Chondrocyte (in vitro differentiated cells): ENCODE data around the gene BRDT. TPM values are rescaled to one million over a fixed set of nuclear protein-coding genes. Genes with fewer than 3 reads are reported as not detected.

Source experiments
- DNase-seq: peaks from one replicate; pipeline ENCODE4 v3.0.0; 2021; ENCODE audit warnings: mixed read lengths, low spot score
- H3K27ac Mint-ChIP-seq: one replicate; pipeline ENCODE4 v1.8.0; 2021; ENCODE audit warnings: mild to moderate bottlenecking, moderate library complexity, mixed read lengths; ENCODE audit not compliant: unreplicated experiment
- H3K27me3 Mint-ChIP-seq: 2 replicates; pipeline ENCODE4 v1.8.0; 2021; ENCODE audit warnings: low read depth, mixed read lengths
- H3K36me3 Mint-ChIP-seq: 2 replicates; pipeline ENCODE4 v1.8.0; 2021; ENCODE audit warnings: low read depth, mixed read lengths
- H3K4me1 Mint-ChIP-seq: 2 replicates; pipeline ENCODE4 v1.8.0; 2021; ENCODE audit warnings: low read depth, mild to moderate bottlenecking, mixed read lengths
- H3K4me3 Mint-ChIP-seq: one replicate; pipeline ENCODE4 v1.8.0; 2021; ENCODE audit warnings: mild to moderate bottlenecking, moderate library complexity, mixed read lengths; ENCODE audit not compliant: unreplicated experiment
- H3K9me3 Mint-ChIP-seq: 2 replicates; pipeline ENCODE4 v1.8.0; 2021; ENCODE audit warnings: low read depth, mixed read lengths
- CTCF ChIP-seq: fragments of 200-600 bp; sonication (generic); IDR thresholded peaks from 2 replicates; pipeline ENCODE4 v1.5.0; 2021; ENCODE audit warnings: antibody characterized with exemption, mild to moderate bottlenecking, moderate library complexity
- long read RNA-seq: library from polyadenylated mRNA; stranded (forward); transcript quantifications from one replicate; pipeline ENCODE4 v2.0.0, GENCODE V29; 2021
- total RNA-seq: library from RNA; stranded (reverse); gene quantifications from 3 replicates; pipeline ENCODE4 v1.2.1, GENCODE V29; 2021

BRDT gene
- total RNA-seq, result not detected in 3 replicates
- long read RNA-seq, result 0 reads

- H3K4me1 Mint-ChIP-seq, result no peaks in the 10 kb centered on the region
Observed at GRCh38 chr1:91949356-91949699, at the start of gene BRDT. TSS of gene BRDT (plus strand) at chr1:91949401. CDS start at chr1:91962755, 13,354 bp downstream.

GRCh38 chr1:91900562-91900961 lies 48.6 kb upstream of the BRDT start:
- Mint-ChIP-seq H3K9me3 (no peaks in the 10 kb centered on the region), H3K36me3 (no peaks in the 10 kb centered on the region), H3K4me3 (no peak overlapping the region), H3K27me3 (peaks cover 6% of the 10 kb centered on the region), H3K27ac (no peak overlapping the region), H3K4me1 (peaks cover 11% of the 10 kb centered on the region)
- TF ChIP-seq CTCF, result no peak
- no peak for DNase-seq

More at GRCh38 chr1:91949356-91949699, at the start of gene BRDT:
- H3K4me3 Mint-ChIP-seq, result no peak within 1 kb of the TSS
- H3K27me3 Mint-ChIP-seq, result no peaks in the 10 kb centered on the region
- no peaks in the 10 kb centered on the region for H3K36me3 Mint-ChIP-seq
- TF ChIP-seq CTCF, result no peak
- no peak for DNase-seq
- no peak within 1 kb of the TSS for H3K27ac Mint-ChIP-seq
- H3K9me3 Mint-ChIP-seq, result no peaks in the 10 kb centered on the region

- Mint-ChIP-seq H3K27ac (no peak overlapping the region), H3K9me3 (no peaks in the 10 kb centered on the region), H3K36me3 (no peaks in the 10 kb centered on the region), H3K4me3 (no peak overlapping the region), H3K4me1 (peaks cover 11% of the 10 kb centered on the region), H3K27me3 (peaks cover 2% of the 10 kb centered on the region)
- no peak for DNase-seq
- no peak for TF ChIP-seq CTCF
Observed at GRCh38 chr1:91901231-91901630, 48.0 kb upstream of the BRDT start.

- no peaks in the 10 kb centered on the region for H3K4me1 Mint-ChIP-seq
Observed at GRCh38 chr1:91912266-91912665, 36.9 kb upstream of the BRDT start.

GRCh38 chr1:91913018-91913417 lies 36.2 kb upstream of the BRDT start:
- no peak for DNase-seq
- no peak overlapping the region for H3K27ac Mint-ChIP-seq
- no peak overlapping the region for H3K4me3 Mint-ChIP-seq
- H3K27me3 Mint-ChIP-seq, result no peaks in the 10 kb centered on the region
- no peaks in the 10 kb centered on the region for H3K9me3 Mint-ChIP-seq
- no peak for TF ChIP-seq CTCF
- no peaks in the 10 kb centered on the region for H3K36me3 Mint-ChIP-seq
- no peaks in the 10 kb centered on the region for H3K4me1 Mint-ChIP-seq

More at GRCh38 chr1:91912266-91912665, 36.9 kb upstream of the BRDT start:
- no peaks in the 10 kb centered on the region for H3K36me3 Mint-ChIP-seq
- H3K27me3 Mint-ChIP-seq, result no peaks in the 10 kb centered on the region
- no peaks in the 10 kb centered on the region for H3K9me3 Mint-ChIP-seq
- TF ChIP-seq CTCF, result no peak
- no peak overlapping the region for H3K27ac Mint-ChIP-seq
- no peak for DNase-seq
- H3K4me3 Mint-ChIP-seq, result no peak overlapping the region
